GM12865 (cell line): ENCODE data around the gene LIFR.

Source experiments
- DNase-seq: peaks from one replicate; pipeline ENCODE4 v3.0.0; 2010; ENCODE audit warnings: low read depth
- H3K4me3 ChIP-seq: 2 replicates; pipeline ENCODE4 v1.5.1; 2011; ENCODE audit warnings: mild to moderate bottlenecking, low read depth, low read length, control low read depth
- TF ChIP-seq, protein P1 (sequence below): IDR thresholded peaks from 2 replicates; pipeline ENCODE4 v1.5.1; 2011; ENCODE audit warnings: low read length, control low read depth, low read depth, inconsistent platforms; ENCODE audit not compliant: insufficient read depth; ENCODE audit errors: missing control alignments

The LIFR gene, protein sequence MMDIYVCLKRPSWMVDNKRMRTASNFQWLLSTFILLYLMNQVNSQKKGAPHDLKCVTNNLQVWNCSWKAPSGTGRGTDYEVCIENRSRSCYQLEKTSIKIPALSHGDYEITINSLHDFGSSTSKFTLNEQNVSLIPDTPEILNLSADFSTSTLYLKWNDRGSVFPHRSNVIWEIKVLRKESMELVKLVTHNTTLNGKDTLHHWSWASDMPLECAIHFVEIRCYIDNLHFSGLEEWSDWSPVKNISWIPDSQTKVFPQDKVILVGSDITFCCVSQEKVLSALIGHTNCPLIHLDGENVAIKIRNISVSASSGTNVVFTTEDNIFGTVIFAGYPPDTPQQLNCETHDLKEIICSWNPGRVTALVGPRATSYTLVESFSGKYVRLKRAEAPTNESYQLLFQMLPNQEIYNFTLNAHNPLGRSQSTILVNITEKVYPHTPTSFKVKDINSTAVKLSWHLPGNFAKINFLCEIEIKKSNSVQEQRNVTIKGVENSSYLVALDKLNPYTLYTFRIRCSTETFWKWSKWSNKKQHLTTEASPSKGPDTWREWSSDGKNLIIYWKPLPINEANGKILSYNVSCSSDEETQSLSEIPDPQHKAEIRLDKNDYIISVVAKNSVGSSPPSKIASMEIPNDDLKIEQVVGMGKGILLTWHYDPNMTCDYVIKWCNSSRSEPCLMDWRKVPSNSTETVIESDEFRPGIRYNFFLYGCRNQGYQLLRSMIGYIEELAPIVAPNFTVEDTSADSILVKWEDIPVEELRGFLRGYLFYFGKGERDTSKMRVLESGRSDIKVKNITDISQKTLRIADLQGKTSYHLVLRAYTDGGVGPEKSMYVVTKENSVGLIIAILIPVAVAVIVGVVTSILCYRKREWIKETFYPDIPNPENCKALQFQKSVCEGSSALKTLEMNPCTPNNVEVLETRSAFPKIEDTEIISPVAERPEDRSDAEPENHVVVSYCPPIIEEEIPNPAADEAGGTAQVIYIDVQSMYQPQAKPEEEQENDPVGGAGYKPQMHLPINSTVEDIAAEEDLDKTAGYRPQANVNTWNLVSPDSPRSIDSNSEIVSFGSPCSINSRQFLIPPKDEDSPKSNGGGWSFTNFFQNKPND

DNA sequence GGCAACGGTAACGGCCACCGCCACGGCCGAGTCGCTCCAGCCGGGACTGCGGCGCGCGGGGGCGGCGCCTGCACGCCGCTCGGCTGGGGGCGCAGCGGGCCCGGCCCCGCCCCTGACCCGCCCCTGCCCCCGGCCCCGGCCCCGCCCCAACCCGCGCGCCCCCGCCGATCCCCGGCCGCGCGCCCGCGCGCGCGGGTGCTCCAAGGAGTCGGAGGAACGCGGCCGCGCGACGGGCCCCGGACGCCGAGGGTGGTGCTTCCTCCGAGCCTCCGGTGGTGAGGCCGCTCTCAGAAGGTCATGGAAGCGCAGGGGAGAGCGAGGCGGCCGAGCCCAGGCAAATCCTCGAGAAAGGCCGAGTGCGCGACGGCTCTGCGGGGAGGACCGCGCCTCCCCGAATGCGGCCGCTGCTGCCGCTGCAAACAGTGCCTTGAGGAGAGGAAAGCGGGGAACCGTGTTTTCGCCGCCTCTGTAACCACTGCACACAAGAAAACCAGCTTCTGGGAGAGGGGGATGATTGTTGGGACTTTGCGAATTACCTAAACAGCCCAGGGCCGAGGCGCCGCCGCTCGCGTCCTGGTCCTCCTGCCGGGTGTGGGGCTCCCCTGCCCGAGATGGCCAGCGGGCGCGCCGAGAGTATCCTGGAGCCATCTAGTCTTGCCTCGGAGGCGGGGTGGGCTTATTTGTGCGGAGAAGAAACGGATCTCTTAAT is at the start of gene LIFR:
LIFR (minus strand) TSS at position 48 of the 709 bp plus-strand sequence. CDS start 25,999 bp downstream, outside the sequence.
- peak; percentile 31 for DNase-seq
- TF ChIP-seq, protein P1, sequence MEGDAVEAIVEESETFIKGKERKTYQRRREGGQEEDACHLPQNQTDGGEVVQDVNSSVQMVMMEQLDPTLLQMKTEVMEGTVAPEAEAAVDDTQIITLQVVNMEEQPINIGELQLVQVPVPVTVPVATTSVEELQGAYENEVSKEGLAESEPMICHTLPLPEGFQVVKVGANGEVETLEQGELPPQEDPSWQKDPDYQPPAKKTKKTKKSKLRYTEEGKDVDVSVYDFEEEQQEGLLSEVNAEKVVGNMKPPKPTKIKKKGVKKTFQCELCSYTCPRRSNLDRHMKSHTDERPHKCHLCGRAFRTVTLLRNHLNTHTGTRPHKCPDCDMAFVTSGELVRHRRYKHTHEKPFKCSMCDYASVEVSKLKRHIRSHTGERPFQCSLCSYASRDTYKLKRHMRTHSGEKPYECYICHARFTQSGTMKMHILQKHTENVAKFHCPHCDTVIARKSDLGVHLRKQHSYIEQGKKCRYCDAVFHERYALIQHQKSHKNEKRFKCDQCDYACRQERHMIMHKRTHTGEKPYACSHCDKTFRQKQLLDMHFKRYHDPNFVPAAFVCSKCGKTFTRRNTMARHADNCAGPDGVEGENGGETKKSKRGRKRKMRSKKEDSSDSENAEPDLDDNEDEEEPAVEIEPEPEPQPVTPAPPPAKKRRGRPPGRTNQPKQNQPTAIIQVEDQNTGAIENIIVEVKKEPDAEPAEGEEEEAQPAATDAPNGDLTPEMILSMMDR, result no peak
- H3K4me3 ChIP-seq, result peak within 1 kb of the TSS; percentile 3; the same call in 1 of the 2 replicates

DNA sequence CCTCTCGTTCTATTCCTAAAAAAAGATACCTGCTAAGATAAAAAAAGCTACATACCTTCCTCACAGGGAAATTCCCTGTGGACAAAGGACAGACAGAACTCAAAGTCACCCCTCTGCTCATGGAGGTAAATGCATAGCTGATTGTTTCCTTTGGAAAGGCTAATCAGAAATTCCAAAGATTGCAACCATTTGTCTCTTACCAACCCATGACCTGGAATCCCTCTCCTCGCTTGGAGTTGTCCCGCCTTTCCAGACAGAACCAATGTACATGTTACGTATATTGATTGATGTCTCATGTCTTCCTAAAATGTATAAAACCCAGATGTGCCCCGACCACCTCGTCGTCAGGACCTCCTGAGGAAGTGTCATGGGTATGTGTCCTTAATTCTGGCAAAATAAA is 49.2 kb upstream of the LIFR start:
- H3K4me3 ChIP-seq, result no peak overlapping the region
- no peak for DNase-seq
- TF ChIP-seq, protein P1, result no peak

DNA sequence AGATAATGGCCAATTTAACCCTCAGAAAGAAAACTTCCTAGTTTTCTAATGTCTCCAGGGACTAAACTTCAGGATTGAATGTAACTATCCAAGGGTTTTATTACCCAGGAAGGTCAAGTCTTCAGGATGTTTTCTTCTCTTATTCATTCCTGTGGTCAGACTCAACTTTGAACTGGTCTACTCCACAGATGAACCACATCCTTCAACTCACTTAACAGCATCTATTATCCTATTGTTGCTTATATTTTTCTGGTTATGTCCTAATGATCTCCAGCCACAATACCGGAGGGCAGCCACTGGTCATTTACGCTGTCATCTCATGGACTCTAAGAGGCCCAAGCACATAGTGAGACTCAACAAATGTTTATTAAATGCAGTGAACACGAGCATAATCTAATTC is 47.2 kb upstream of the LIFR start:
- TF ChIP-seq, protein P1, result no peak
- no peak for DNase-seq
- no peak overlapping the region for H3K4me3 ChIP-seq

DNA sequence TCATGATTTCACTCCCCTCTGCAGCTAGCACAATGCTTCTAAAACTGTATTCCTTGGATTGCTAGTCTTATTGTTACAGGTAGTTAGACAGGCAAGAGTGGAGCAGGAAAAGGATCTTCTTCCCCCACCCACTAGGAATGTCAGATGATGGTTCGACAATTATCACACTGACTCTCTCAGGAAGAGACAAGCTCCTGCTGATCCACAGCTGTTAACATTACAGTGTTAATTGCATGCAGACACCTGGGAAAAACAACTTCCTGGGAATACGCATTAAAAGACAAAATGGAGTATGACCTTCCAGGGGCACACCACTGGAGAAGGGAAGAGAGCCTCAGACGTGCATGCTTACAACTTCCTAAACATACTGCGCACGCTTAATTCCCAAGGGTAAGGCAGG is 46.2 kb upstream of the LIFR start:
- no peak overlapping the region for H3K4me3 ChIP-seq
- TF ChIP-seq, protein P1, result no peak
- DNase-seq, result no peak

DNA sequence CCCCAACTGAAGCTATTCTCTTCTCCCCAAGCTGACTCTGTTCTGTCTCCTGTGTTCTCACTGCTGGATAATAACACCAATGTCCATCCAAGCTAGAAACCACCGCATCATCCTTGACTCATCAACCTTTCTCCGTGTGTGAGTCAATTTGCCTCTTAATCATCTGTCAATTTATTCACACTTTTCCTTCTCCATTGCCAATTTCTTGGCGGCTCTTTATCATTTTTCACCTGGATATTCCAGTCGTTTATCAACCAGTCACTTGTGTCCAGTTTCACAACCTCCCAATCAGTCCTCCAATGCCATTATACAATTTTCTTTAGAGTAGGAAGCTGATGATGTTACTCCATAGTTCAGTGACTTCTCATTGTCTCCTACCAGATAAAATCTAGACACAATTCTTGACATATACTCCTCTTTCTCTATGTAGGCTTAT is 45.4 kb upstream of the LIFR start:
- TF ChIP-seq, protein P1, result no peak
- no peak overlapping the region for H3K4me3 ChIP-seq
- no peak for DNase-seq
